ENCODE results near the gene KLC1. TPM values are rescaled to one million over a fixed set of nuclear protein-coding genes. Genes with fewer than 3 reads are reported as not detected.
"Not testable (repeated sequence)": the region's sequence is repeated elsewhere in the genome, so short reads cannot be mapped to it uniquely, and the experiment has no call there.

KLC1 gene
- total RNA-seq, 1 donor from 2014 or later: 303 TPM

DNA sequence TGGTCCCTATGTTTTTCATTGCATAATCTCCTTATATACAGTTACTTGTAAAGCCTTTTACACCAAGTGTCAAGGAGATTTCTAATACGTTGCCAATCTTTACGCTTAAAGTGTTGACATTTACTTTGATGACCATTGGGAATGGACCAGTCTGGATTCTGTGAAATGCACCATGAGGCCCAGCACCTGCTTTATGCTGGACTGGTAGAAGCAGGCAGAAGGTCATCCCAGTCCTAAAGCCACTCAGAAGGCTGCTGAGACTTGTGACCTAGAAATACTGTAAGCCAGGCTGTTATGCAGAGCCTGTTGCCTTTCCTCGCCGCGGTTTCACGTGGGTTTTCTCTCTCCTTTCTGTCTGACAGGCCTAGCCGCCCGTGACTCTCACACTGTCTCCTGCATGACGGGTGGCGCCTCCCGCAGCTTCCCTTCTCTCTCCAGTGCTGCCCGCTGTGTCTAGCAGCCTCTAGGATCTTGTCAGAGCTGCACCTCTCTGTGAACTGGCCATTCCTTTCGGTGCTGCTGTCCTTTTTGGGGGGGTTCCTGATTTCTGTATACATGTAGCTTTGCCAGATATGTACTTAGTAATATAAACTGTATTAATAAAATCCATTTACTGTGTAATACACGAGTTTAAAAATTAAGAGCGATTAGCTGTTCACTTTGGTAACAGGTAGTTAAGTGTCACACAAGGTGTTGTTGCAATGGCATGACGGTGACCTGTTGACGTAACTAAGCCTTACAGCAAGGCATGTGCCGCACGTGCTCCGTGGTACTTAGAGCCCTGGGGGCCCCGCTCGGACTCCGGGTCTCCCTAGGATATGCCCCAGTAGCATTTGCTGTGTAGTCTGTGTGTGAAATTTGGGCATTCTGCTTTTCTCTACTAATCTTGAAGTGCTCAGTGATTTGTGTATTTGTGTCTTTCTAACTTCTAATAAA, 56.5 kb downstream of the KLC1 start:
- ATAC-seq (no peak), DNase-seq (ENCODE audit: low spot score) (no peak)
- intact Hi-C loops (cut with DNase I): no loop called here

DNA sequence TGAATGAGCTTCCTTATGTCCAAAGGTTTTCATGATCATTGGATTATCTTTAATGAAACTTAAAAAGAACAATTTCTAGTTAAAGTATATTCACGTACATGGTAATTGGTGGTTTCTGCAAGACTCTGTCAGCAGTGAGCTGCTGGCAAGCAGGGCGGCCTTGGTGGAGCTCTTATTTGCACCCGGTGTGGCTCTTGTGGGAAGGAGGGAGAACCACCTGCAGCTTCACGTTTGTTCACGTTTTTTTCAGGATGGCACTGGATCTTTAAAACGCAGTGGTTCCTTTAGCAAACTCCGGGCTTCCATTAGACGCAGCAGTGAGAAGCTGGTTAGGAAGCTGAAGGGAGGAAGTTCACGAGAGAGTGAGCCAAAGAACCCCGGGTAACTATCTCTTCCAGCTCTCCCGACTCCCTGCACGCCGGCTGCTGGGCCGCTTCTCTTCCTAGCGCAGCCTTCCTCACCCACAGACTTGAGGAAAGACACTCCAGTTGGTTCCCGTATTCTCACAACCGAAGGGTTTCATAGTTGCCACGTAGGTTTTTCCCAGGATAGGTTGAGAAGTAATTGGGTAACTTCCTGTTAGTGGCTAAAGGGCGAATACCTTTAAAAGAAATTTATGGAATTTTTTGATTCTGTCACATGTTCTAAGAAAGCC, 57.9 kb downstream of the KLC1 start:
- no peak for ATAC-seq
- intact Hi-C loops (cut with DNase I): no loop called here
- no peak for DNase-seq (ENCODE audit: low spot score)

DNA sequence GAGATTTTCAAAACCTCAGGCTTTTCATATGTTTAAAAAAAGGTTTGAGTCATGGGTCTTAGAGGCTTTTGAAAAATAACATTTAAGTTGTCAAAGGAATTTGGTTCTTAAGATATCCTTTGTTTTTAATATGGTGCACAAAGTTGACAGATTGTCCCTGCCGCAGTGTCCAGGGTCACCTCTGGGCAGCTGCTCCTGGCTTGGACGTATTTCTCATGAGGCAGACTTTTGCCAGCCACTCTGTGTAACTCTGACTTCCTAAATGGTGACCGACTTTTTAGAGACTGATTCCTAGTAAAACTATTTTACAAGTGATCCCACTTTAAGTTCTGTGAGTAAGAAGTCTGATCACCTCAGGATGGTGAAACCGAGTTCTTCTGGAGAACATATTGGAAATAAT, 58.7 kb downstream of the KLC1 start:
- intact Hi-C loops (cut with DNase I): no loop called here
- DNase-seq (ENCODE audit: low spot score) (no peak), ATAC-seq (no peak)

DNA sequence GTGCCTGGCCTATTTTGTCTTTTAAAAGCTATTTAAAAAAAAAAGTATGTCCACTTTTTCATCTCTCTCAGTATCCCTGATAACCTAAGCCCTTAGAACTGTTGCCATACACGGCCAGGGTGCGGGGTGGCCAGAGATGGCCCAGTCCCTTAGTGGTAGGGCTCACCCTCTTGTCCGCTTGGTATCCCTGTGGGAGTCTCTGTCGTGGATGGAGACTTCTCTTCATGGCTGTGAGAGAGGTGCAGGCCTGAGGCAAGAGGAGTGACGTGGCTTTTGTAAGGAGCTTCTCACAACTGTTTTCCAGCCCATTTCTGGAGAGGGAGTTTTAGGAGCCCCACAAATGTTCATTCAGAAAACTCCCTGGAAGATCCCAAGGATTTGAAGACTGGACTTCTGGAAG, 59.4 kb downstream of the KLC1 start:
- intact Hi-C loops (cut with DNase I): no loop called here
- ATAC-seq (no peak), DNase-seq (ENCODE audit: low spot score) (no peak)

DNA sequence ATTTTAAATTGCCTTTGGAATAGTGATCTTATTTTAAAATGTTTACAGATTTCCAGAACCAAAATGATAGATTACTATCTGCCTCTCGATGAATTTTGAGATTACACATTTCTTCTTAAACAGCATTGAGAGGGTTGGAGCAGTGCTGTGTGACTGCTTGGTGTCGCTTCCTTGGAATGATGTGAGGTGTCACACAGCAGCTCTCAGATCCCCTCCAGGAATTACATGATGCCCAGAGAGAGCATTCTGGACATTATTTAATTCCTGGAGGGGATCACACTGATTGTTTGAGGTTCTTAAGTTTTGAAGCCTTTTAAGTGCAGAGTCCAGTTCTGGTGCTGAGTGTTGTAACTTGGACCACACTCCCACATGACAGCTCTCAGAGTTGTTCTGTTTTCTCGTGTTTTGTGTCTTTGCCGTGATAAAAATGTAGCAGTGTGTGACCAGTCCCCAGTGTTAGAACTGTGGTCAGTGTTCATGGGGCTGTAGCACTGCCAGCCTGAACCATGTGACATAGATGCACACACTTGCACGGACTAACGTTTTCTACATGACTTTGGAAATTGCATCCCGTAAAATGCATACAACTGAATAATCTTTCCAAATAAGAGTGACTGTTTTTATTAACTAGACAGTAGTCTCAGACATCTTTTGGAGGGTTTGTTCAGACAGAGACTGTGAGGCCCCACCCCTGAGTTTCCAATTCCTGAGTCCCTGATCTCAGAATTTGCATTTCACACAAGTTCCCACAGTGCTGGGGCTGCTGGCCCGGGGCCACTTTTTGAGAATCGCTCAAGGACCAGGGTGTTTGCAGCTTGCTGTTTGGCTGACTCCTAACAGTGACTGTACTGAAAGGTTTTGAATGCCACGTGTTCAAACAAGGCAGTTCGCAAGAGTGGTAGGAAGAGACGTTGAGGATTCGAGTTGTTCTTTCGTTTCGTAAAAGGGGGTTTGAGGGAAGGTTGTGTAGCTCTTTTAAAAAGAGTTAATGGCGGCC, 60.2 kb downstream of the KLC1 start:
- ATAC-seq: peak; percentile 53
- DNase-seq (ENCODE audit: low spot score): no peak

DNA sequence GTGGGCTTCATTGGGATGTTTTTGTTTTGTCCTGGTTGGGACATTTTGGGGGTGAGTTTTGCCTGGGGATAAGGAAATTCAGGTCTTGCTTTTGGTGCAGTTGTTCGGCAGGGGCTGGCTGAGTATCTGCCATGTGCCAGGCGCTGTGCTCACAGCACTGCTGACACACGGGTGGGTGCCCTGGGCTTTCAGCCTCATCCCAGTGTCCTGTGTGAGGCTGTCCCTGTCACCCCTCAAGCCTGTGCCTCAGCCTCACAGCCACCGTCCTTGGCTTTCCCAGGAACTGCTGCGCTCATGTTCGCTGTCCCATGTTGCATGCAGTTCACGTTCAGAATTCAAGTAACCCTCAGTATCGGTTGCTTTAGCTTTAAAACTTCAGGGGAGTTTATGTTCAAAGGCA, 61.3 kb downstream of the KLC1 start:
- ATAC-seq (no peak), DNase-seq (ENCODE audit: low spot score) (no peak)
- intact Hi-C loops (cut with DNase I): no loop called here

More for the DNA sequence above, 60.2 kb downstream of the KLC1 start:
- intact Hi-C loops (cut with DNase I): no loop called here

DNA sequence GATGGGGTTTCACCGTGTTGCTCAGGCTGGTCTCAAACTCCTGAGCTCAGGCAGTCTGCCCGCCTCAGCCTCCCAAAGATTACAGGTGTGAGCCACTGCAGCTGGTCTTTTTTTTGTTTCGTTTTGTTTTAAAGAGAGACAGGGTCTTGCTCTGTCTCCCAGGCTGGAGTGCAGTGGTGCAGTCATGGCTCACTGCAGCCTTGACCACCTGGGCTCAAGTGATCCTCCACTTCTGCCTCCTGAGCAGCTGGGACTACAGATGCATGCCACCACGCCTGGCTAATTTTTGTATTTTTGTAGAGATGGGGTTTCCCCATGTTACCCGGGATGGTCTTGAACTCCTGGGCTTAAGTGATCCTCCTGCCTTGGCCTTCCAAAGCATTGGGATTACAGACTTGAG, 62.6 kb downstream of the KLC1 start:
- ATAC-seq; DNase-seq (ENCODE audit: low spot score); intact Hi-C loops (cut with DNase I): not testable (repeated sequence)

DNA sequence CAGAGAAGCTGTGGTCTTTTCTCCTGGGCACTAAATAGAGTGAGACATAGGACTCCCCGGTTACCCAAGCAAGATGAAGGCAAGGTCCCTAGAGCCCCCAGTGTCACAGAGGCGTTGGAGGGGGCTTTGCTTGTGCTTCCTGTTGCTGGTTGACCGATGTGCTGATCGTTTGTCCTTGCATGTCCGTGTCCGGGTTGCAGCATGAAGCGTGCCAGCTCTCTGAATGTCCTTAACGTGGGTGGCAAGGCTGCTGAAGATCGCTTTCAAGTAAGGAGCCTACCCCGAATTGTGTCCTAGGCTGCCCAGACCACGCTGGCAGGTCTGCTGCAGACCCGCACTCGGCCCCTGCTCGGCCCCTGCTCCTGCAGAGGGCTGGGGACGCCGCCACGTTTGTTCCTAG, 63.1 kb downstream of the KLC1 start:
- ATAC-seq (no peak), DNase-seq (ENCODE audit: low spot score) (peak; percentile 36)
- intact Hi-C loops (cut with DNase I): no loop called here

DNA sequence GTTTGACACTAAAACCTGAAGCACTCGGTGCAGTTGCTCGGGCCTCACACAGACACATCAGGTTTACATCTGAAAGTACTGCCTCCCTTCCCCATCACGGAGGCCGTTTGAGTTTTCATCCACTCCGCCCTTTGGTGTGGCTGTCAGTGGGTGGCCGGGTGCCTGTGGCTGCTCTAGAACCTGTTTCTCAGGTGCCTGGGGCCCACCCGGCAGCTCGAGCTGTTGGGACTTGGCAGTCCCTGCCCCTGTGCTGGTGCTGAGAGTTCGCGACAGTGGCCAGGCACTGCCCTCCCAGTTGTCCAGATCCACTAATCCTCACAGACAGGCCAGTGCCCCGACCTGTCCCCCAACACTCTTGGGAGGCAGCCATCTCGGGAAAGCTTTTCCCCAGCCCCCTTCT, 63.9 kb downstream of the KLC1 start:
- ATAC-seq (no peak), DNase-seq (ENCODE audit: low spot score) (peak; percentile 22)
- intact Hi-C loops (cut with DNase I): no loop called here

DNA sequence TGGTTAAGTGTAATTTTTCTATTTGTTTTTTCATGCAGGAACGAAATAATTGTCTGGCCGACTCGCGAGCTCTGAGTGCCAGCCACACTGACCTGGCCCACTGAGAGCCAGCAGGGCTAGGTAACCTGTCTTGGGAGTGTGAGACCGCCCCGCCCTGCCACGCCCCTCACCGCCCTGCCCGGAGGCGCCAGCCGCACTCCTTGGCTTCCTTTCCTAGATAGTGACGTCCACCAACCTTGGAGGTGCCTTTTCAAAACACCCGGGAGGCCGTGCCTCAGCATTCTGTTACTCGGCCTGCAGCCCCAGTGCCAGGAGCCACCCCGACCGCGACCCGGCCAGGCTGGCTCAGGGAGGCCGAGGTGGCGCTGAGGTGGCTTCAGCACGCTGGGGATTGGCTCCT, 64.5 kb downstream of the KLC1 start:
- peak; percentile 50 for DNase-seq (ENCODE audit: low spot score)
- intact Hi-C loops (cut with DNase I): no loop called here

DNA sequence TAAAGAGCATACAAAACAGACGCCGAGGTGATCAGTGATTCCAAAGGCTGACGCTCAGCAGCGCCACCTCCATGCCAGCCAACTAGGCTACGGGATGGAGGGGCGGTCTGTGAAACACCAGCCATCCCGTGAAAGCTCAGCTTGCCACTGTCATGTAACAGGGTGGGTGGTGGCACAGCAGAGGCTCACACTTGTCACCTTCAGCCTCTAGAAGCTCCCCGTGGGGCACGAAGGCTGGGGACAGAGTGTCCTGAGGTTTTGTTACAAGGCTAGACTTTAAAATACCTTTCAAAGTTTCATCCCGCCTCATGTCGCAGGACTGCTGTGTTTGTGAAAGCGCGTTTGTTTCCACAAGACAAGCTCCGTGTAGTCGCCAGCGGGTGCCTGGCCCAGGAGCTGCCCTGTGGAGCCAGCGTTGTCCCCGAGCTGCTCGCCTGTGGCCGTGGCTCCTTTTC, 65.6 kb downstream of the KLC1 start:
- intact Hi-C loops (cut with DNase I): no loop called here
- ATAC-seq (no peak), DNase-seq (ENCODE audit: low spot score) (peak; percentile 47)

More for the DNA sequence above, 64.5 kb downstream of the KLC1 start:
- no peak for ATAC-seq

DNA sequence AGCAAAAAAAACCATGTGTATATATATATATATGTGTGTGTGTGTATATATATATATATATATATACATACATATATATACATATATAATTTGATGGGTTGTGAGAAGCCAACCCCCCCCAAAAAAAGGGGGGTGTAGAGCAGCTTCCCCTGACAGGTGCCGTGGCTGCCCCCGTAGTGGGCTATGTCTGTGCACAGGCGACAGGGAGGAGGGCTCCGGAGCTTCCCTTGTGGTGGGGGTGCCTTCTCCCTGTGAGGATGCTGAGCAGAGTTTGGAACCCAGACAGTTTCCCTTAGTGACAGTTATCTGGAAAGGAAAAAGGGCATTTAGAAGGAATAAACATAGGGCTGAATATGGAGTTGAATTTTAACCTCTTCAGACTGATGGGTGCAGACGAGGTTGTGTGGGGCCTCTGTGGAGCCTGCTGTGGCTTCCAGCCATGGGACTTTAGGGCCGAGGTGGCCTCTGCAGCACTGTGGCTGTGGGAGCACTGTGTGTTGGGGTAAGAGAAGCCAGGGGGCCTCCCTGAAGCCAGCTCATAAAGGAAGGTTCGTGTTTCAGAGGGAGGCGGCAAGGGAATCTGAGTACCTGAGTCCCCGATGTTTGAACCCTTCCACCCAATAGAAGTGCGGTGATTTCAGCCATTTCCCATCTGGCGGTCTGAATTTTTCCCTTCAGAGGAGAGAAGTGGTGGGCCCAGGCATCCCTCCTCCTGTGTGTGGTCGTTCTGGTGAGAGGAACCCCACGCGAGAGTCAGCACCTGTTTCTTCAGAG, 66.5 kb downstream of the KLC1 start:
- DNase-seq (ENCODE audit: low spot score): peak; percentile 55
- intact Hi-C loops (cut with DNase I): no loop called here

DNA sequence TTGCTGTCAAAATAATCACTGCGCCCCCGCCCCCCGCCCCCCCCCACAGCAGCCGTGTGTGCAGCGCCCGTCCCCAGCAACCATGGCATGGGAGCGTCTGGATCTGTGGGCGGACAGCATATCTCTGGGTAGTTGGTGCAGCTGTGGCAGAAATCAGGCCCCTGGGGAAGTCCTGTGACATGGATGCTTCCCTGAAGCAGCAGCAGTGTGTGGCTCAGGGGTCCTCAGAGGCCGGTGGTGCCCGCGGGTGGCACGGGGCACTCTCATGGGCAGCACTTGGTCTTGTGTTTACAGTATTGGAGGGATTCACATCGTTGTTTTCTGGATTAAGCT, 67.0 kb downstream of the KLC1 start:
- DNase-seq (ENCODE audit: low spot score): peak; percentile 56
- intact Hi-C loops (cut with DNase I): no loop called here
- no peak for ATAC-seq

More for the DNA sequence above, 66.5 kb downstream of the KLC1 start:
- no peak for ATAC-seq

DNA sequence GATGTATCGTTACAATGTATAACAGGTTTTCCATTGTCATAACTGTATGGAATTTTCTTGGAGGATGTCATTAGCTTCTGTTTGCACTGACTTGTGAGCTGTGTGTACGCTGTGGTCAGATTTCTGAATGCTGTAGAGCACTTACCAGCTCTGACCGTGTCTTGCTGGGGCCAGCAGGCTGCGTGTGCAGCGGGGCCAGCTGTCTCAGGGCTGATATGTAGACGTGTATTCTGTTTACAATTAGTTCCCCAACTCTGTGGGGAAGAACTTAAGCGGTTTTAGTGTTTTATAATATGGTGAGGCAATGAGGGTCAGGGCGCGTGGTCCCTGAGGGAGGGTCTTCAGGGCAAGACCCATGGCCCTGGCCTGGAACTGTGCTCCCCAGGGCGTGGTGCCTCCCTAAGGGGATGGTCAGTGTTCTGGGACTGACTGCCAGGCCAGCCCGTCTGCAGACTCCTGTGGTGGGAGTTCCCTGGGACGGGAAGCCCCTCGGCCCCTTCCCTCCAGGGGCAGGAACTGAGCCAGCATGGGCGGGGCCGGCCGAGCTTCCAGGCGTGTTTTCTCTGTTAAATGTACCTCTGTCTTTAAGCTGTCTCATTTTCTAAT, 67.6 kb downstream of the KLC1 start:
- ATAC-seq (peak; percentile 80), DNase-seq (ENCODE audit: low spot score) (peak; percentile 68)
- intact Hi-C loops (cut with DNase I): no loop called here

DNA sequence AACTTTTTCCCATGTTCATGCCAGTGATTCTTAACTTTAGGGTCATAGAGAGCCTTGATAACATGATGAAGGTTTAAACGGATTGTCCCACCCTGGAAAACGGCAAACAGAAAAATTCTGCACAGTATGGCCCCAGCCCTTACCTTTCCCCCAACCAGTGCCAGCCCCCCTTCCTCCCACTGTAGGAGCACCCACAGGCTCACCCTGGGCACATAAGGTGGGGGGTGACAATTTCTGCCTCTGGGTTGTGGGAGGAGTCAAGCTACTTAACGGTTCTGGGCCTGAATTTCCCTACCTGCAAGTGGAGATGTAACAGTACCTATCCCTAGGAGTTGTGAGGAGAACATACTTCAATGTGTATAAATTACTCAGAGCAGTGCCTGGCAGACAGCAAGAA, 68.2 kb downstream of the KLC1 start:
- DNase-seq (ENCODE audit: low spot score) (peak; percentile 31), ATAC-seq (no peak)
- intact Hi-C loops (cut with DNase I): no loop called here

DNA sequence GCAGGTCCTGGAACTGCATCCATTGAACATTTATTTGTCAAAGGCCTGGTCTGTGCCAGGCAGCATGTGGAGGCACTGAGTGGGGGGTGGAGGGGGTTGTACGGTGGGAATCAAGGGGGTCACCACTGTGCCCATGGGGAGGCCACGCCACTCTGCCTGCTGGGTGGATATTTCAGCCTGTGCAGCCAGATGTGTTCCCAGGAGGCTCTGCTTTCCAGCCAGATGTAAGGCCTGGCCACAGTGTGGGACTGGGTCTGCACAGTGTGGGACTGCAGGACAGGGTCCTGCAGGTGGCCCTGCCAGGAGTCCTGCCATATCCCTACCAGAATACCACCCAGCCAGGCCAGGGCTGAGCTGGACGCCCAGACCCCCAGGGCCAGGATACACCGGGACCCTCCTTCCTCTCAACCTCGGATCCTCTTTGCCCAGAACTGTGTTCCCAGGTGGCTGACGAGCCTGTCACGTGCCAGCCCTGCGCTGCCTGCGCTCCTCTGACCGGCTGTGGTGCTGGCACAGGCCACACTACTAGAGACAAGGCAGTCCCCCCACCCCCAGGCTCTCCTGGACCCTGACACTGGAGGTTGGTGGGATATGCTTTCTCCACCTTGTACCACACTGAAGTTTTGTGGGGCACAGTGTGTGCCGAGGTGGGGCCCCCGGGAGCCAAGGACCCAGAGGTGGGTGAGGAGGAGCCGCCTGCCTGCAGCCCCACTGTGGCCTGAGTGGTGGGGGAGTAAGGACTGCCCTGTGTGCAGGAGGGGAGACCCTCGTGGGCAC, 68.8 kb downstream of the KLC1 start:
- DNase-seq (ENCODE audit: low spot score): peak; percentile 44
- intact Hi-C loops (cut with DNase I): no loop called here
- no peak for ATAC-seq

All from sciatic nerve (tissue), 2 donors.